HG02763 (cell line): ENCODE measurements around the gene PADI2.
"Not testable (repeated sequence)": the region's sequence is repeated elsewhere in the genome, so short reads cannot be mapped to it uniquely, and the experiment has no call there.

ENCODE experiments used
- ATAC-seq: cut with Tn5 transposase; IDR thresholded peaks from one replicate; pipeline ENCODE4 v1.9.1; 2021; ENCODE audit warnings: mild to moderate bottlenecking, moderate library complexity; ENCODE audit not compliant: unreplicated experiment

Gene PADI2

DNA sequence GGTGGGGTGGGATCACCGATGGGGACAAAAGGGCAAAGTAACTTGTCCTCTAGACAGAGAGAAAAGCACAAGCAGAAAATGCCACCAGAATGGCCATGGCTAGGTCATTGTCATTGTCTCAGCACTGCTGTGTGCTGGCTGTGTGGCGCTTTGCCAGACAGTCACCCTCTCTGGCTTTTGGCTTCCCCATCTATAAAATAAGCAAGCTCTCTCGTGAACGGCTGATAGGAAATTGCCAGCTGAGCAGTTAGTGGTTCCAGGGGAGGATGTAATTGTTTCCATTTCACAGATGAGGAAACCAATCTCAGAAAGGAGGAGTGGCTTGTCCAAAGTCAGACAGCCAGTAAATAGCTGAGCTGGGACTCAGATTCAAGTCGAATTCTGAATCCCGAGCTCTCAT lies 32.5 kb downstream of the PADI2 start:
- no peak for ATAC-seq

DNA sequence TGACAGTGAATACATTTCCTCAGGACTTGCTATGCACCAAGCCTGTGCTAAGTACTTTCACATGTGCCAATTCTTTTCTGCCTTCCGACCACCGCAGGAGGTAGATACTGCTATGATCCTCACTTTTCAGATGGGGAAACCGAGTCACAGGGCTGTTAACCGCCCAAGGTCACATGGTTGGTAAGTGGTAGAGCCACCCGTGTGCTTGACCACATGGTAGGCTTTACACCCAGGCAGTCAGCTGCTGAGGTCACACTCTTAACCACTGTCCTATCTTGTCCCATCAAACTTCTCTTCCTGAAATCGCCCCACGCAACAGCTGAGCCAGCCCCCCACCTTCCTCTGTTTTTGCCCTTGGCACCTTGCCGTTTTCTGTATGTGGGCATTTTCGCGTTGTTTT lies 34.5 kb downstream of the PADI2 start:
- no peak for ATAC-seq

DNA sequence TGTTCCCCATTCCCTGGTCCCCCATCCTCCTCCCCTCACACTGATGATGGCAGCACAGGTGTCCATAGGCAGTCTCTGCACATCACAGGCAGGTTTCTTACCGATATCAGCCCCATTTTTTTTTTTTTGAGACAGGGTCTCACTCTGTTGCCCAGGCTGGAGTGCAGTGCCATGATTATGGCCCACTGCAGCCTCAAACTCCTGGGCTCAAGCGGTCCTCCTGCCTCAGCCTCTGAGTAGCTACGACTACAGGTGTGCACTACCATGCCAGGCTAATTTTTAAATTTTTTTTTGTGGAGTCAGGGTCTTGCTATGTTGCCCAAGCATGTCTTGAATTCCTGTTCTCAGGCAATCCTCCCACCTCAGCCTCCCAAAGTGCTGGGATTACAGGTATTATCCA lies 36.5 kb downstream of the PADI2 start:
- ATAC-seq: no peak

DNA sequence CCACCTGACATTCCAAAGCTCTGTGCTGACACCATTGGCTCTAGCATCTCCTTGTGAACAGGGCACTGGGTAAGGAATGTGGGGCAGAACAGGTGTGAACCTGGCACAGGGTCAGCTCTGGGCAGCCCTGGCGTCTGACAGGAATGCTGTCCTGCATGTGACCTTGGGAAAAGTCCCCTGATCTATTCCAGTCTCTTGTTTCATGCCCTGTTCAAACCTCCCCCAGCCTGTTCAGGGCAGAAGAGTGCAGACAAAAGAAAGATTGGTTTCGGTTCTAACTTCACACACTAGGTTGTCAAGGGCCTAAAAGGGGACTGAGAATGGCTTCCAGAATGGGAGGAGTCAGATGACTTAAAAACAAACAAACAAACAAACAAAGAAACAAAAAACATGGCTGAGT lies 37.8 kb downstream of the PADI2 start:
- no peak for ATAC-seq

DNA sequence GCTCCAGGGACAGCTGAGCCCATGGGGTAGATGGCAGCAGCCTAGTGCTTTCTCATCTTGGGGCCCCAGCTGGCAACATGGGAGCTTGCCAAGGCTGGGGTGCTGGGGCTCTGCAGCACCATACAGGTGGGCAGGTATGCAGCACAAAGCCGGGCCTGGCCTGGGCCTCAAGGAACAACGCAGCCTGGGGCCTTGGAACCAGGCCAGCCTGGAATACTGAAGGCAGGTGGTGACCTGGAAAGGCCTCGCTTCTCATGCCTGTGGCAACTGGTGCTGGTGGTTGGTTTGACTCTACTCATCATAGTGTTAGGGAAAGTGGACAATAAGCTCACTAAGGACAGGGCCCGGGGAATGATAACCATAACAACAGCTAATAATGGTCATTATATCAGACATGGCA lies 38.4 kb downstream of the PADI2 start:
- no peak for ATAC-seq

DNA sequence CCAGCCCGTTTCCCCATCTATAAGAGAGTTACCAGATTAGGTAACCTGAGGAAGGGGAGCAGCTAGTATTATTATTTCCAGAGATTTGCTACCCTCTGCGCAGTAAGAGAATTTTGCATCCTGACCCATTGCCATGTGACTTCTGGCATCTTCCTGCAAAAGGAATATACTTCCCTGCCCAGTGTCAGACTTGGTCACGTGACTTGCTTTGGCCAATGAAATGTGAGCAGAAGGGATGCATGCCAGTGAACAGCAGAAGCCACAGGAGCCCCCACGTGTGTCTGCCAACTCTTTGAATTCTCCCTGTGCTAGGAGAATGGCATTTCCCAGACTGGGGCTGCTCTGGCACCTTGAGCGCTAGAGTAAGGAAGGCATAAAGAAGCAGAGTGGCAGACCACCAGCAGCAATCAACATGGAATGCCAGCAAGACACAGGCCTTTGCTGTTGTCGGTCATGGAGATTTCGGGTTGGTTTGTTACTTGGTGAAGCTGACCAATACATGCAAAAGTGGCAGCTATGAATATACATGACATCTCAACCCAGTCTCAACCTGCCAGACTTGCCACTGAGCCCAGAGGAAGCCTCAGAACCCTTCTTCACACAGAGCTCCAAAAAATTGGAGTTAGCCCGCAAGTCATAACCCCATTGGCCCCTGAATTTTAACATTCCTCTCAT lies 39.0 kb downstream of the PADI2 start:
- no peak for ATAC-seq

DNA sequence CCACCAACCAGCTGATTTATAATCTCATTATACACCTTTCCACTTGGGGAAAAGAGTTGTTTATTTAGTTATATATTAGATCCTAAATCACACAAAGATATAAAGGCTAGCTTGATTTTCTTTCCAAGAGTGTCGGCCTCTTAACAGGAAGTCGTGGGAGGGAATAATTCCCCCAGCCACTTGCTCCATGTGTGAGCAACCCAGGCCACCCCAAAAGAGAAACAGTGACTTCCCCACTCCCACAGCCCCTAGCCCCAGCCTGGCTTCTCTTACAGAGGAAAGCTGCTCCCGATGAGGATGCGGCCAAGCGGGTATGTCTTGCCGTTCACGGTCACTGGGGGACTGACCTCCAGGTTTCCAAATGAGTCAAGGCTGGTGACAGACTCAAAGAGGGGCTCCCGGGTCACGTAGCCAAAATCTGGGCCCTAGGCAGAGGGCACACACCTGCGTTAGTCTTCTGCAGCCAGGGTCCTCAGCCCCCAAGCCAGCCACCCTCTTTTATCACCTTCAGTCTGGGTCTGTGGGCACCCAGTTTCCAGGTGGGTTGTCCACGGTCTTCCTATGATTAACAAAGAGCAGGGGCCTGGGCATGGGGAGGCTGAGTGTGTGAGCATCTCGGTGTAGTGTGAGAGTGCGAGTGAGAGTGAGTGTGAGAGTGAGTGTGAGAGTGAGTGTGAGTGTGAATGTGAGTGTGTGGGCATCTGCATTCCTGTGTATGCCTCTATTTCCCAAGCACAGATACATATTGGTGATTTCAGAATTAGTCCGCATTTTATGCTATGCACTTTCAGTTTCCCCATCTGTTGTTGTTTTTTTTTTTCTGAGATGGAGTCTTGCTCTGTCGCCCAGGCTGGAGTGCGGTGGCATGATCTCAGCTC lies 40.0 kb downstream of the PADI2 start:
- ATAC-seq: no peak

DNA sequence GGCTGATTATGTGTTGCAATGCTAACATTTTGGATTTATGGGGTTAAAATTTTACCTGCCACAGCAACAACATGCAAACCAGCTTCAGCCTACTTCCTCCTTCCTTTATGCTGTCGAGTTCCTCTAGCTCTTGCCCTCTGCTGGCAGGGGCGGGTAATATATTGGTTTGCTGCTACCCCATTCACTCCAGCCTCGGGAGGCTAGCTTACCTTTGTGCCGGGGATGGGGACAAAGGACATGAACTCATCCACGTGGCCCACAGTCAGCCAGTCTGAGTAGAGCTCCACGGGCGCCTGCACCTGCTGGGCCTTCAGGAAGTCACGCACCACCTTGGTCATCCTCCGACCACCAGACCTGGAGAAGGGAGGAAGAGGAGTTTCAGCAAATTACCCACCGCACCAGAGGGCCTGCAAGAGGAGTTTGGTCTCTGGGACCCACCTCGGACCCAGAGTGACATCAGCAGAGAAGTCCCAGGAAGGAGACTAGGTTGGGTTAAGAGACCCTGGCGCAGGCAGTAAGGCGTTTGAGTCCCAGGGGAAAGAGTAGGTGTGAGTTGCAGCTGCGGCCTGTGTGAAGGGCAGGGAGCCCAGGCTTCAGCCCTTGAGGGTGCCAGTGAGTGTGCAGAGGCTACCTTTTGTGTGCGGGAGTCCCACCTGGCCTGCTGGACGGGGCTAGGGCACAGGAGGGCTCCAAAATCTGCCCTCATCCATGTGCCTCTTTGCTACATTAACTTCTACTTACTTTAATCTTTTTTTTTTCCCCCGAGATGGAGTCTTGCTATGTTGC lies 43.6 kb downstream of the PADI2 start:
- ATAC-seq: no peak

DNA sequence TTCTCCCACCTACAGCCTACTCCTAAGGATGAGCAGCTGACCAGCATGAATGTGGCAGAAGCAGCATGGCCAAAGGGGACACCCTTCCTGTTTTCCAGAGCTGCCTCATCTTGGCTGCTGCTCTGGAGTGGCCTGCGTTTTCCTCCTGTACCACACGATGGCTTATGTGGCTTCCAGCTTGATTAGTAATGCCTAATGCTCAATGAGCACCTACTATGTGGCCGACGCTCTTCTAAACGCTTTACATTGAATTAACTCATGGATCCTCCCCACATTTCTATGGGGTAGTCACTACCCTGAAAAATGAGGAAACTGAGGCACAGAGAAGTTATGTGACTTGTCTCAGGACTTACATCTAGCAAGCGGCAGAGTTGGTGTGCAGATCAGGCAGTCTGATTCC lies 47.5 kb downstream of the PADI2 start:
- no peak for ATAC-seq

DNA sequence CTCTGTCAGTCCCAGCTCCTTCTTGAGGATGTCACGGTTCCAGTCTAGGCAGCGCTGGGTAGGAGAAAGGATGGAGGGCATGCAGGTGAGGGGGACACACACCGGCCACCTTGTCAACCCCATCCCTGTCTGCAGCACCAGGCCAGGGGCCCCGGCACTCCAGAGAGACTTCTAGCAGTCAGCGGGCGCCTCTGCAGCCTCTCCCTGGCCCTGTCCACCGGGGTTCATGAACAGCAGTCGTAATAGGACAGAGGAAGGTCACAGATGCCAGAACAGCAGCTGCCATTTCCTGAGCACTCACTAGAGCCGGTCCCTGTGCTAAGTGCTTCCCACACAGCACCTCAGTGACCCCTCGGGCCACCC lies 49.1 kb downstream of the PADI2 start:
- no peak for ATAC-seq

DNA sequence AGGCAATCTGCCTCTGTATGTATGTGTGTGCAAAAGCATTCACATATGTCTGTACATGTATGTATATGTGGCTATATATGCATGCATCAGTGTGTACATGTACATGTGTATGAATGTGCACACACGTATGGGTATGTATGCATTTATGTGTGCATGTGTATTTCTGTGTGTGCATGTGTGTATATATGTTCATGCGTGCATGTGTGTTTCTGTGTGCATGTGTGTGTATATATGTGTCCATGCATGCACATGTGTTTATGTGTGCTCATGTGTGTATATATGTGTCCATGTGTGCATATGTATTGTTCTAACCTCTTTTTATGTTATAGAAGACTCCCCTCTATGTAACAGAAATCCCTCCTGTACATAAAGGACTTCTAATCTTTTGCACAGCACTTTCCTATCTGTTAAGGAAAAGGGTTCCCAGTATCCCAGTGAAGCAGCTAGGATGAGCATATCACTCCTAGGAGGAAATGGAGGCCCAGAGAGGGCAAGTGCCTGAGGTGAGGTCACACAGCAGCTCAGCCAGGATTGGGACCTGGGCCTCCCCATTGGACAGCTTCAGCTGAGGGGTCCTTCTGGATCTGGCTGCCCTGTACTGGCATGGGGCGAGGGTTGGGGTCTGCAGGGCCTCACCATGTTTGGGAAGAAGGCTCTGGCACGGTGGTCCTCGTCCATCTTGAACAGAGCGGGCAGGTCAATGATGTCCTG lies 49.6 kb downstream of the PADI2 start:
- ATAC-seq: no peak

DNA sequence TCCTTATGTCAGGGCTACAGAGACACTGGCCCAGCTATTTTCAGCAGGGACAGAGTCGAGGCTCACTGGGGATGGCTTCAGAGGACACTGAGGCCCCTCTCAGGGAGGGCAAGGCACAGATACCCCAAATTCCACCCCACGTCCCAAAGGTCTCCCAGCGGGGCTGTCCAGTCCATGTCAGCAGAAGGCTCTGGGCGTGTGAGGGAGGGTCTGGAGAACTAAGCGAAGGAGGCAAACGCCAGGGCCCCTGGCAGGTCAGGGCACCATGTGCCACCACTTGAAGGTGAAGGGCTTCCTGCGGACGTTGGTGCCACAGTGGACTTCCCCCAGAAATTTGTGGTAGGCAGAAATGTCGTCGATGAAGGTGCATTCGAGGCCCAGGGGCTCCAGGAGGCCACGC lies 50.5 kb downstream of the PADI2 start:
- ATAC-seq: no peak

DNA sequence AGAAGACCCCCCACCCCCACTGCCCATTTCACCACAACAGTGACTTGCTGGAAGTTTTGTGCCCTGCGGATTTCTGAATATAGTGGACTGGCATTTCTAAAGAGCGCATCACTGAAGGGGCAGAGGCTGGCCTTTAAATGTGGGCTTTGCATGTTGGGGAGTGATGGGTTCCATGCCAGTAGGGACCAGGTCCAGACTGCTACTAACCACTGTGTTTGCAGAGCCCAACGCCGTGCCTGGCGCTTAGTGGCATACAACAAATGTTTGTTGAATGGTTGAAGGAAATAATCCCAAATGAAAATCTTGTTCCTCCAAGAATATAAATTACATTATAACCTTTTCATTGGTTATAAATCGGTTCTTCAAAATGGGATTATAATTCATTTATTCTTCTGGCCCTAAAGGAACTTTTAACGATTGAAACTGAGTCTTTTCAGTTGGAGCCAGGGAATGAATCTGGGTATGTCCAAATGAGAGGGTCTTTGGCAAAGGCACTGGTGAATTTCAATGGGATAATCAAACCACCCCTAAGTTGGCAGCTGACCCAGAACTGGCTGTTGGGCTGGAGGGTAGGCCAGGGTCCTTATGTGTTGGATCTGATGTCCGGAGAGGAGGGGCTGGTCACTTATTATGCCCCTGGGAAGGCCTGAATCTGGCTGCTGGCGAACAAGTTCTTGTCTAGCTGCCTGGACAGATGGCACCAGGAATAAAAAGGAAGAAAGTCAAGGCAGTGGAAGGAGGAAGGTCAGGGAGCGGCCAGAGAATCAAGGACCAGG lies 51.6 kb downstream of the PADI2 start:
- ATAC-seq: no peak

DNA sequence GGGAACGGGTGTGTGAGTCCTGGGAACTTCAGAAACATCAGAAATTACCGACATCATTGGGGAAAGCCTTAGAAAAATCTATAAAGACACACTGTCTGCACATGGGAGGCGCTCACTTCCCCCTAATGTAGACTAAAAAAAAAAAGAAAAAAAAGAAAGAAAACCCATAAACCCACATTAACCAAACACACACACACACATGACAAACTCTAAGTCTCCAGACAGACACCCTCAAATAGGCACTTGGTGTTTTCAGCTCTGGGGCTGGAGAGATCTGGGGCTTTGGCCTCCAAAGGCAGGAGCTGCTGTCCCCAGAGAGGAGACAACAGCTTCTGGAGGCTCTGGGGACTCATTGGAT lies 52.2 kb downstream of the PADI2 start:
- ATAC-seq: no peak

DNA sequence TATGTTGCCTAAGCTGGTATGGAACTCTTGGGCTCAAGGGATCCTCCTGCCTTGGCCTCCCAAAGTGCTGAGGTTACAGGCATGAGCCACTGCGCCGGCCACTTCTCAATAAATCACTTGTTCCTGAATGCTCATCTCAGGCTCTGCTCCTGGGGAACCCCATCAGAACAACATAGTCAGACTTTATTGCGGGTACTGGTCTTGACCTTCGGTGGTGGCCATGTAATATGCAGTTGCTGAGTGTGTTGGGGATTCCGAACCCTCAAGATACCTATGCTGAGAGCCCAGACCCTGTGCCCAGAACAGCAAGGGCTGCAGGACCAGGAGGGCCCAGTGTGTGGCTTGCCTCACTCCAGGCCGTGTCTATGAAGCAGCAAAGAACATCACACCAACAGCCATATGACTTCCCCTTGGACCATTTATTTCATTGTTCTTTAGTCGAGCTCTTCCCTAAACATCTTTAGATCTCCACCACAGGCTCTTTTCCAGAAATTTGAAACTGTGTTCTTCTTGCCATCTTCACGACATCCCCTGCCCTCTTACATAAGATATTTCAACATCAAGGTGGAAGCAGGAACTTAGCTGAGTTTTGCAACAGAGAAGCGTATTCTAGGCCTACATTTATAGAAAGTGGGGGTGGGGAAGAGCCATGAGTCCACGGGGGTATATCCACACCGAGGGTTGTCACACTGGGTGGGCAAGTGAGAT lies 52.7 kb downstream of the PADI2 start:
- ATAC-seq: no peak

DNA sequence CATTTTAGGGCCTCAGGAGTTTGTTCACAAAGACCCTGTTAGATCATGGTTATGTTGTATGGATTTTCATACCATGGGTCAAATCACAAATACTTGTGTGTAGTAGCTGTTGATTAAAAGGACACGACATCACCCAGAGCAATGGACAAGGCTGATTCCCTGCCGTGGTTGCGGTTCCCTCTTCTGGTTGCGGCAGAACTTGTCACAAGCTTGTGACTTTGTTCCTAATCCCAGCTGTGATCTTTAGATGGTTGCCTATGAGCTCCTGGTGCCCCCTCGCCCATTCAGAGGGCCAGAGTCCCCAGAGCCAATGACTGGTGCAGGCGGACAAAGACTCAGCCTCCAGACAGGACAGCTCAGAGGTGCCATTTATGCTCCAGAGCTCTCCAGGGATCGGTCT lies 53.6 kb downstream of the PADI2 start:
- no peak for ATAC-seq

DNA sequence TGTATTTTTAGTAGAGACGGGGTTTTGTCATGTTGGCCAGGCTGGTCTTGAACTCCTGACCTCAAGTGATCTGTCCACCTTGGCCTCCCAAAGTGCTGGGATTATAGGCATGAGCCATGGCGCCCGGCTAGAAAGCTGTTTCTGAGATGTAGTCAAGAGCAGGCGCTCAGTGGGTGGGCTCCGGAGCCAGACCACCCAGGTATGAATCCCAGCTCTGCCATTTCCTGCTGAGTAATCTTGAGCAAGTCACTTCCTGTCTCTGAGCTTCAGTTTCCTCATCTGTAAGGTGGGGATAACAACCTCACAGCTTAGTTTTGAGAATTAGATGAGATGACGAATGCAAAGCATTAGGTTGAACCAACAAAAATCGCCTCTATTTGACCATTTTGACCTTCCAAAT lies 56.5 kb downstream of the PADI2 start:
- ATAC-seq: not testable (repeated sequence)

DNA sequence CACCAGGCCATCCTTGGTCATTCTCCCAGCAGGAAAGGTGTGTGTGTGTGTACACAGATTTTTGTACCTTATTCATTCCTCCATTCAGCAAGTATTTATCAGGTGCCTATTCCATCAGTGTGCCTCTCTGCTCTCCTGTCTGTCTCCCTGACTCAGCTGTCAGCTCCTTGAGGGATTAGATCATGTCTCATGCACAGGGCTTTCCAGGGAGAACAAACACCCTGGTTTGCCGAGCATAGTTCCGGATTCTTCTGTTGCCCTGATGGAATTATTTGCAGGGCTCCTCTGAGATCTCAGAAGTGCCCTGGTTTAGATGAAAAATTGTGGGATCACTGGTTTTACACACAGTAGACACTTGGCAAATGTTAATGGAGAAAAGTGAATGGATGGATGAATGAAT lies 57.4 kb downstream of the PADI2 start:
- ATAC-seq: no peak

DNA sequence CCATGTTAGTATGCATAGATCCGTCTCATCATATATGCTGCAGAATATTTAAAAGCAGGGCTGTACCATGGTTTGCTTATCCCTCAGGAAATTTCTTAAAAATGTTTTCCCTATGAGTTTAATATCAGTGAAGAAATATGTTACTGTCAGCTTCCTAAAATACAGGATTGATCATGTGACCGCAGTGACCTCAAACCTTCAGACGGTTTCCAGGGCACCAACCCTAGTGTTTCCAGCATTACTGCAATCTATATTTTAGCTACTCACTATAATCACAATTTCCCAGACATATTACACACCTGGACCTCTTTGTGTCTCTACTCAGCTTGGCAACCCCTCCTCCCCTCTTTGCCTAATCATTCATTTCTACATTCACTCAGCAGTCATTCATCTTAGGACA lies 57.8 kb downstream of the PADI2 start:
- no peak for ATAC-seq

DNA sequence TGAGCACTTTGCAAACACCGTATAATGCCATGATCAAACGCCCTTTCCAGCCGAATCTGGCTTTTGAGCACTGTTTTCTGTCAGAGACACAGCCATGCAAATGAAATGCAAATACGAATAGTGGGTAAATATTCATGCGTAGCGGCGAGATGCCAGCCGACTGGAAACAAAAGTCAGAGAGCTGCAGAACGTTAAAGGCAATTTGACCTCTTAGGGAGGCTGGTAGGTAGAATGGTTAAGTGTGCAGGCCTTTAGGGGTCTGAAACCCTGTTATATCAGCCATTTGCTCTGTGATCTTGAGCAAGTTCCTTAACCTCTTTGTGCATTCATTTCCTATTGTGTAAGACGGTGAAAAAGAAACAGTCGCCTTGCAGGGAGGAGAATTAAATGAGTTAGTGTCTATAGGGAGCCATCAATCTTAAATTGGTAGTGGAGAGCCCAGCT lies 58.9 kb downstream of the PADI2 start:
- ATAC-seq: no peak
